Measurements from ENCODE around the gene LASP1.
A peak's percentile ranks its signal among the peaks of the same experiment; 100 is the strongest.

The LASP1 gene

DNA sequence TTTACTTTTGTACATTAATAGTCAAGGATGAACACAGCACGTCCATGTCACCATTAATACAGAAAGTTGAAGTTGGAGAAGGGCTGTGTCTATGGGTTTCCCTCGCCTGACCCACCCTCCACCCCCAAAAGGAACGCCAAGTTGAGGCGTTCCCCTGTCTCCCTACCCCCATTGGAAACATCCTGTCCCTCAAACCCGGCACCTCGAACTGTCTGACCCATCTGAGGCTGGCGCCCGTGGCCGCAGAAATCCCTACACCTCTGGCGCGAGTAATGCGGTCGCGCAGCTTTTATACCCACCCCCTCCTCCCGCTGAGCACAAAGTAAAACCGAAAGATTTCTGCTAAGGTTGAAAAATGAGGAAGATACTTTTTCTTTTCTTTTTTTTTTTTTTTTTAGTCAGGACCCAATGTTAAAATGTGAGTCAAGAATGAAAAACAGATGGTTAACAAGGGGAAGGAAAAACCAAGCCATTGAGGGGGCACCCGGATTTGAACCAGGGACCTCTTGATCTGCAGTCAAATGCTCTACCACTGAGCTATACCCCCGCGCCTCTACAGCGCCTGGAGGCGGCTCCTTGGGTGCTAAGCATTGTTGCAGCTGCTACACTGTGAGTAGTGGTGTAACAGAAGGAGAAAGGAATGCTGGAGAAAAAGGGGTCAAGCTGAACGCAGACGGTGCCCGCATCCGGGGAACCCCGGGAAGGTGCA is 887 bp upstream of the LASP1 start:
- TF ChIP-seq, protein P1, sequence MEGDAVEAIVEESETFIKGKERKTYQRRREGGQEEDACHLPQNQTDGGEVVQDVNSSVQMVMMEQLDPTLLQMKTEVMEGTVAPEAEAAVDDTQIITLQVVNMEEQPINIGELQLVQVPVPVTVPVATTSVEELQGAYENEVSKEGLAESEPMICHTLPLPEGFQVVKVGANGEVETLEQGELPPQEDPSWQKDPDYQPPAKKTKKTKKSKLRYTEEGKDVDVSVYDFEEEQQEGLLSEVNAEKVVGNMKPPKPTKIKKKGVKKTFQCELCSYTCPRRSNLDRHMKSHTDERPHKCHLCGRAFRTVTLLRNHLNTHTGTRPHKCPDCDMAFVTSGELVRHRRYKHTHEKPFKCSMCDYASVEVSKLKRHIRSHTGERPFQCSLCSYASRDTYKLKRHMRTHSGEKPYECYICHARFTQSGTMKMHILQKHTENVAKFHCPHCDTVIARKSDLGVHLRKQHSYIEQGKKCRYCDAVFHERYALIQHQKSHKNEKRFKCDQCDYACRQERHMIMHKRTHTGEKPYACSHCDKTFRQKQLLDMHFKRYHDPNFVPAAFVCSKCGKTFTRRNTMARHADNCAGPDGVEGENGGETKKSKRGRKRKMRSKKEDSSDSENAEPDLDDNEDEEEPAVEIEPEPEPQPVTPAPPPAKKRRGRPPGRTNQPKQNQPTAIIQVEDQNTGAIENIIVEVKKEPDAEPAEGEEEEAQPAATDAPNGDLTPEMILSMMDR (IDR thresholded peaks at IDR 0.05; ENCODE audit: low read depth, low read length), result peak; percentile 17; the same call in 1 of the 2 replicates
- Histone ChIP-seq H3K36me3 (0 out of 2 replicates have a peak, but pooled peaks cover 3% of the 10 kb centered on the region), H3K4me3 (ENCODE audit: low read depth, low read length) (peak overlapping the region; percentile 96), H3K9me3 (no peaks in the 10 kb centered on the region), H3K27me3 (no peaks in the 10 kb centered on the region), H3K4me1 (peaks cover 7% of the 10 kb centered on the region; the same call in 1 of the 2 replicates)
- peak; percentile 85 for DNase-seq

DNA sequence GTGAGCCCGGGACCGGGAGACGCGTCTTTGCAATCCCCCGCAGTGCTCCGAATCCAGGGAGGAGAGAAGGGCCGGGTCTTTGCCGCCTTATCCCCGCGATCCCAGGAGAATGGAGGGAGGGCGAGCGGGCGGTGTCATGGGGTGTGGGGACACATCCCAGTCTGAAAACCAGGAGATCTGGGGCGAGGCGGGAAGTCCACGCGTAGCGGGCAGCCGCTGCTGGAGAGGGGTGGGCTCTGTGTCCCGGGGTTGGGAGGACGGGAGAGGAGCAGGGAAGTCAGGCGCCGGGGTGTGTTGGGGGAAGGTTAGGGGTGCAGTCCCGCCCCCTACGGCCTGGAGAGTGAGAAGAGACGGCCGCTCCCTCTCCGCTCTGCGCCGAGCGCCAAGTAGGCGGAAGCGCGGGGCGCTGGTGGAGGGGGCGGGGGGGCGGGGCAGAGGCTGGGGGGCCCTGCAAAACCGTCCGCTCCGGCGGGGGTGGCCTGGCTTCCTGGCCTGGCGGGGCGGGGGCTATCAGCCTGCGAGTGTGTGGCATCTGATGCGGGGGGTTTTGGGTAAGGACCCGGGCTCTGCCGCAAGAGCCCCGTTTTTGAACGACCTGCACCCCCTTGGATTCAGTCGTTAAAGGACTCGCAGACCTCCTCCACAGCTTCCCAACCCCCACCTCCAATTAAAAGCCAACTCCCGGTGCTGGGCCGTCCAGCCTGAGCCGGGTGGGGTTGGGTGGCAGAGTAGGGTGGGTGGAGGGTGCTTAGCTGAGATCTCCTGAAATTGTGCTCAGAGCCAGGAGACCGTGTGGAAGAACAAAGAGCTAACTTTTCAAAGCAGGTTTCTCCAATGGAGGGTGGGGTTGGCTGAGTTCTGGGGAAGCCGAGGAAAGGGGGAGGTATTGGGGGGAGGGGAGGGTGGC is 654 bp downstream of the LASP1 start:
- 0 out of 2 replicates have a peak, but pooled peaks cover 3% of the 10 kb centered on the region for H3K36me3 ChIP-seq
- DNase-seq, result peak; percentile 52
- no peaks in the 10 kb centered on the region for H3K27me3 ChIP-seq
- TF ChIP-seq, protein P1 (IDR thresholded peaks at IDR 0.05; ENCODE audit: low read depth, low read length), result no peak
- no peaks in the 10 kb centered on the region for H3K9me3 ChIP-seq
- peak overlapping the region; percentile 96 for H3K4me3 ChIP-seq (ENCODE audit: low read depth, low read length)
- peaks cover 9% of the 10 kb centered on the region; the same call in 1 of the 2 replicates for H3K4me1 ChIP-seq

DNA sequence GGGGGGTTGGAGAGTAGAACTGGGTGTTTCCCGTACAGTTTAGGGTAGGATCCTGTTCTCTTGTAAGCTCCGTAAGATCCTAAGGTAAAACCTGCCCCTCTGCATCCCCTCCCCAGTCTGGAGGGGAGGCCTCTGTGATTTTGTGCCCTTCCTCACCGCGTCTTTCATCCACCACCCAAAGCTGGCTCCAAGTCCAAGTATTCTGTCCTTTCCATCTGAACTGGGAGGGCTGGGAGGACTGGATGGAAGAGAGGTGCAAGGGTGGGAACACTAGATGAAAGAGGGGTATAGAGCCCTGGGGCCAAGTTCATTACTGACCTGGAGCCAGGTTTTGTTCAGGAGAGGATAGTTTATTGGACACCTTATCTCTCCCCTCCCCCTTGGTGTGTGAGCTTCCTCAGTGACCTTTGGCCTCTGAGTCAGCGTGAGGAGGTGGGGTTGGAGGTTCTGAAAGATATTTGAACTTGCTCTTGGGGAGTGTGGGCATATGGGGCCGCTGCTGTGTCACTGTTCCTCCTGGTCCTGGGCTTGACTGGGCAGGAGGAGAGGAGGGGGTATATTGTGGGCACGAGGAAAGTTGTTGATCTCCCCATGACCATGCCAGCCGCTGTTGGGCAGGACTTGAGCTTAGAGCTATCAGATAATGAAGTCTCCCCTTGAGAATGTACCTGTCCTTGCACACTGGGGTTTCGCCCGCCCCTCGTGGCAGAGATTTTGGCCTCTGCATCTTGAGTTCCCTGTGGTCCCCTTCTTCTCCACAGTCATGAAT is 1.6 kb downstream of the LASP1 start:
- Histone ChIP-seq H3K27me3 (no peaks in the 10 kb centered on the region), H3K4me3 (ENCODE audit: low read depth, low read length) (peak overlapping the region; percentile 96), H3K36me3 (0 out of 2 replicates have a peak, but pooled peaks cover 3% of the 10 kb centered on the region), H3K9me3 (no peaks in the 10 kb centered on the region), H3K4me1 (peaks cover 9% of the 10 kb centered on the region; the same call in 1 of the 2 replicates)
- no peak for DNase-seq
- TF ChIP-seq, protein P1 (IDR thresholded peaks at IDR 0.05; ENCODE audit: low read depth, low read length), result no peak

DNA sequence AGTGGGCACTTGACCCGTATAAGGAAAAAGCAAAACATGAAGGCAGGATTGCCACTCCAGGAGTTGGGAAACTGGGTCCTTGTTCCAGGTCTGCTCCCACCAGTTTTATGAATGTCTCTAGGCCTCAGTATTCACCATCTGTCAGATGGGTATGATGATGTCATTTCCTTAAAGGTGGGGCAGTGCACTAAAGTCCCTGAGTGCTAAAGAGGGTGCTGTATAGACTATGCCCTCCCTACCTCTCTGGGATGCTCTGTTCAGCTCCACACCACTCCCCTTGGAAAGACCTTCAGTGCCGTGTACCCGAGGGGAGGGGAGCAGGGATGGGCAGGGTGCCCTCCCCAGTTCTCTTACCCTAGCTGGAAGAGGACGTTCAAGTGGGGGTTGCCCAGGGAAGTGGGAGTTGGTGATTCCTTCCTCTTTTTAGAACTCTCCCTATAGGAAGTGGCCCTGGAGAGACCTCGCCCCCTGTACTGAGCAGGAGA is 2.2 kb downstream of the LASP1 start:
- no peak overlapping the region for H3K4me3 ChIP-seq (ENCODE audit: low read depth, low read length)

GRCh38 chr17:38872671-38873385 is 3.0 kb downstream of the LASP1 start:
- TF ChIP-seq, protein P1 (IDR thresholded peaks at IDR 0.05; ENCODE audit: low read depth, low read length), result no peak
- Histone ChIP-seq H3K9me3 (no peaks in the 10 kb centered on the region), H3K27me3 (no peaks in the 10 kb centered on the region), H3K36me3 (0 out of 2 replicates have a peak, but pooled peaks cover 3% of the 10 kb centered on the region), H3K4me1 (peaks cover 9% of the 10 kb centered on the region; the same call in 1 of the 2 replicates), H3K4me3 (ENCODE audit: low read depth, low read length) (no peak overlapping the region)
- DNase-seq, result no peak

More for the DNA sequence above, 2.2 kb downstream of the LASP1 start:
- Histone ChIP-seq H3K4me1 (peaks cover 9% of the 10 kb centered on the region; the same call in 1 of the 2 replicates), H3K9me3 (no peaks in the 10 kb centered on the region), H3K36me3 (0 out of 2 replicates have a peak, but pooled peaks cover 3% of the 10 kb centered on the region), H3K27me3 (no peaks in the 10 kb centered on the region)
- DNase-seq, result no peak
- TF ChIP-seq, protein P1 (IDR thresholded peaks at IDR 0.05; ENCODE audit: low read depth, low read length), result no peak
